ENCODE results near the gene LIPG.

LIPG gene

DNA sequence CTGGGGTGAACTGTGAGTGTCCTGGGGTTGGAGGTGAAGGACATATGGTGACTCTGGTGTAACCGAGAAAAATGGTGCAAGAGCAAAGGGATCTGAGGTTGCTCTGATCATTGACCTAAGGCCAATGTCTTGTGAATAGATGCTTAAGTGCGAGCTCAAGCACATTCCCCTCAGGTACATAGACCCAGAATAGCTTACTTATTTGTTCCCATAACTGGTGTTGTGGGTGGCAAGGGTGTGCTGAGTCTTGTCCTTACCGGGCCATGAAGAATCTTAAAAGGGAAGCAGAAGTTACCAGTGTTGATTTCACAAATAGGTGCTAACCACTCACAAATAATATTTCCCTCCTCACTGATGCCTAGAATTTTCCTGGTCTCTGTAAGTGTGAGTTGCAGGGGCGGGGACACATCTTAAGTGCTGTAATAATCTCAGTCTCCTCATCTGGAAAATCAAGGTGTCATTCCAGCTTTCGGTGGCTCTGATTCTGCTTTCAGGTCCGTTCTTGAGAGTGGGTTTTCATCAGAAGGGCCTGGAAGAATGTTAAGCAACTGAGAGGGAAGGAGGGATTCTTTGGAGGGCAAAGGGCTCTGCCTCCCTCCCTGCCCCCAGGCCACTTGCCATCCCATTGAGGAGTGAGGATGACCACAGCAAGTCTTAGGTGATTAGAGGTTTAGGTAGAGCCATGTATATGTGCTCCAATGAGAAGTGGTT is 54.9 kb downstream of the LIPG start:
- DNase-seq, result no peak

DNA sequence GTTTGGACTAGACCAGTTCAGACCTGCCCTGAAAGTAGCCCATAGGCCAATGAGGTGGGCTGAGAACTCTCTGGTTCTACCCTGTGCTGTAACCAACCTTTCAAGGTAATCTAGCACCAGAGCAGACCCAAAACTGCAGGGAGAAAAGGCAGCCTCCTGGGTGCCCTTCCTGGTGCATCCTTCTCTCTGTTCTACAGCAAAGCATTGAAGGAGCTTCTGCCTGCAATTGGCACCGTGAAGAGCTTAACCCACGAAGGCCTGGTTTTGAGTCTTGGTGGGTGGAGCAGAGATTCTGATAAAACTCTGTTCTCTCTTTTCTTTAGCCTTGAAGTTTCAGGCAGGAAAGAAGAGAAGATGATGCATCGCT is 55.5 kb downstream of the LIPG start:
- no peak for DNase-seq

DNA sequence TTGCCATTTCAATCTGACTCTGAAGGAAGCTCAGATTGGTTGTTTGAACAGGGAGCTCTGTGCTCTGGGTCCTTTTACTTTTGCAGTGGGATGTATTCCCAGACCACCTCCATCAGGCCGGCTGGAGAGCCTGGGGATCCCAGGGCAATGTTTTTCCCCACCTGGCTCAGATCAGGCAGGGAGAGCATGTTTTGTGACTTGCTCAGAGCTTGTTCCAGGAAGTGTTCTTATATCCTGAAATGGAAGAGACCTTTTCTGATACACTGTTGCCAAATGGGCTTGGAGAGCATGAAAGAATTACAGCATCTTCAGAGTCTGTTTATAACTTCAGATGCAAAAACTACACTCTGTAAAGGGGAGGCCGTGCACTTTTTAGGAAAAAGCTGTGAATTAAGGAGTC is 56.0 kb downstream of the LIPG start:
- no peak for DNase-seq

DNA sequence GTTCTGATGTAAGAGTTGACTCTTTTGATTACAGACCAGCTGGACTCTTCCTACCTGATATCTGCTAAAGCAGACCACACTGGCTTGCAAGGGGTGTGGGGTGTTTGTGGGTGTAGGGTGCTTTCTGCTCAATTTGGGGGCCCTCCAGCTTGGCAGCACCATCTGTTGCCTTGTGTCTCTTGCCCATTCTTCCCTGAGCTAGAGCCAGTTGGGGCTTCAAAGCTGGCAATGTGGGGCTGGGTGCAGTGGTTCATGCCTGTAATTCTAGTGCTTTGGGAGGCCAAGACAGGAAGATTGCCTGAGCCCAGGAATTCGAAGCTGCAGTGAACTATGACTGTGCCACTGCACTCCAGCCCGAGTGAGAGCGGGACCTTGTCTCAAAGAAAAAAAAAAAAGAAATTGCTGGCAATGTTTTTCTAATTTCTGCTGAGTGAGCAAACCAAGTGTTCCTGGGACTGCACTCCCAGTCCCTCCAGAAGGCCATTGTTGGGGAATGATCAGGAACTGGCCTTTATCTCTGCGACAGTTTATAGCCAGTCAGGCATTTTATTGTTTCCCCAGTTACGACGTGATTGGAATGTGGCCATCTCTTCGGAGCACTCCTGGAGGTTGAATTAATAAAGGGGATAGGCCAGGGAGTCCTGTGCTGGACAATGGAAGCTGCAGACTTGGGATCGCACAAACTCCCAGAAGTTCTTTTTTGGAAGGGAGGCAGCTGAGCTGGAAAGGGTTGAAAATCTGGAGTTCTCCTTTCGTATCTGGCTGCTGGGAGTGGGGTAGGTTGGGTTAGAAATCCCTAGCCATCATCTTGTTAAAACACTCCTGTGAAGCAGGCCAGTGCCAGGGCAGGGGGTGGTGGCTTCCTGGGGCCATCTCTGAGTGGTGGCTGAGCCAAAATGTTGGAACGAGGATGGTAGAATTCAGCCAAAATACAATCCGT is 57.2 kb downstream of the LIPG start:
- no peak for DNase-seq

DNA sequence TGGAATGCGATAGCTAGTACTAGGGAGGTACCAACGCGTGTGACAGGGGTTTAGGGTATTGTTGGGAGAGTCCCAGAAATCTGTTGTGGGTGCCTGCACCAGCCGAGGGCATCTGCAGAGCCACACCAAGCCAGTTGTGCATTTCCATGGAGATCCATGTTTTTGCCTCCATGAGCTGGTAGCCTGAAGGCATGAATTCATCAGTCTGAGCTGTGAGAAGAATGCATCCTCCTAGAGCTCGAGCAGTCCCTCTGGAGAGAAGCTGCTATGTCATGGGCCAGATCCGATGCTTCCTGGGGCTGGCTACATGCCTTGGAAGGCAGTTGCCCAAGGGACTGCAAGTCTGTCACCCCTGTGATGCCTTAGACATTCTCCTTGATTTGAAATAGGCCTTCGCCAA is 57.9 kb downstream of the LIPG start:
- DNase-seq, result no peak

DNA sequence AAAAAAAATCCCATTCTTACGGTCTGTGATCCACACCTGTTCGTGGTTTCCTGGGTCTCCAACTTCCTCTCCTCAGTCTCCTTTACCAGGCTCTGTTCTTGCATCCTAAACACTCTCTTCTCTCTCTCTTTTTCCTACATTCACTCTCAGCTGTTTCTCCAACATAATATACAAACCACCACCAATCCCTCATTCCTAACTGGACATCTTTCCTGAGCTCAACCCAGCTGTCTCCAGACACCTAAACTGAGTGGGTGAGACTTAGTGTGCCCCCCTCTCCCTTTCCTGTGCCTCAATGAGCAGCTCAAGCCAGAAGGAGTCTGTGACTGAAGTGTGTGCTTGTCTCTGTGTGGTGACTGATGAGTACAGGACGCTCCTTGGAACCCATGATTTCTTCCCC is 59.4 kb downstream of the LIPG start:
- no peak for DNase-seq

DNA sequence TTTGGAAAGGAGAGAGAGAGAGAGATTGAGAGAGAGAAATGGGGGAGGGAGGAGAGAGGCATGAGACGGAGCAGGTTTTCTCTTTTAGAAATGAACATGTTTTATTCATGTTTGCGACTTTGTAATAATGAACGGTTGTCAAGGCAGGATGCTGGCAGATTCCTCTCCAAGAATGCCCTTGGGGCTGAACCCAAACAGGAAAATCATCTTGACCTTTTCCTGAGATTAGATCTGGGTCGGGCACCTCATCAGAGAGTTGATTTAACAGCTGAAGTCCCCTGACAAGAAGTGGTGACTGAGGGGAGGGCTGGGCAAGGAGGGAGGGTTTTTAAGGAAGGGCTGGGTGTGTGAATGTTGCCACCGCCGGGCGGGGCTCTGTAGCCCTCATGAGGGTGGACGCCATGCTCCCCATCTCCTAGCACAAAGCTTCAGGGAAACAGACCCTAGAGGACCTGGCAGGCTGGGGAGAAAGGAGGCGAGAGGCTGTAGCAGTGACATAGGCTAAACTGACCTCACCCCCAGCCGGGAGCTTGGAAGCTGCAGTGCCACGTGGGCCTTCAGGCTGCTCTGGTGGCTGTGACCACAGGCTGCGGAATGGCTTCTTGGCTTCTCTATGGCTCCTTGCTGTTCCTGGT is 60.0 kb downstream of the LIPG start:
- DNase-seq, result no peak

DNA sequence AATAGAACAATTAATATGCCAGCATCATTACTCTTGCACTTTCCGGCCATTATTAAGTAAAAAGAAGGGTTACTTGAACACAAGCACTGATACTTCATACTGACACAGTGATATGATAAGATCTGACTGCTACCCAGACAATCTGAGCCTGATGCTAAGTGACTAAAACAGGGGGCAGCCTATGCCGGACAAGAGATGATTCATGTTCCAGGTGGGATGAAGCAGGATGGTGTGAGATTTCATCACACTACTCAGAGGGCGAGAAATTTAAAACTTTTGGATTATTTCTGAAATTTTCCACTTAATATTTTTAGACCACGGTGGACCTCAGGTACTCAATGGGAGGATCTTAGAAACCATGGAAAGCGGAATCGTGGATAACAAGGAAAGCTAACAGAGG is 61.7 kb downstream of the LIPG start:
- no peak for DNase-seq

DNA sequence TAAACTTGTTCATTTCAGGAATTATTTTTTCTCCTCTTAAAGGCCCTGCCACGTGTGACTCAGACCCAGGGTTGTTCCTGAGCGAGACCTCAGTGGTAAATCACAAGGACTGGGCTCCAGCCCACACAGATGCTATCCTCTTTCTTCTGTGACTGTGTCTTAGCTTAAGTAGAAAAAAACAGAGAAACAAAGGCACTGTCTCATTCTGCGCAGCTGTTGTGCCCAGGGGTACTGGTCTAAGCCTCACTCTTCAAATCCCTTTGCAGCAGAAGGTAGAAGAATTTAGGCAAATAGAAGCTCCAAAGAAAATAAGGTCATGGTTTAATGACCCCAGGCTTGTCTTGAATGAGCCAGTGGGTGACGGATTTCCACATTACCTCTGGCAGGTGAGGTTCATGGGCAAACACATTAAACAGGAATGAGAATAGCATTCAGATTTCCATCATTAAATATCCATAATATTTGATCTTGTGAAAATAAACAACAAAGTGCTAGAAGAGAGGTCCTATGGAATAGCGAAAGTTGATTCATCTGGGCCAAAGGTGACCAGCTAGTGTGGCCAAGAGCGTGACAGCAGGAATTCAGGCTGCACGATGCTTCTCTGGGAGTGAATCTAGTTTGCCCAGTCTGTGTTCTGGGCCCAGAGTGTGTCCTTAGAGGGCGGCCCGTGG is 63.3 kb downstream of the LIPG start:
- no peak for DNase-seq

DNA sequence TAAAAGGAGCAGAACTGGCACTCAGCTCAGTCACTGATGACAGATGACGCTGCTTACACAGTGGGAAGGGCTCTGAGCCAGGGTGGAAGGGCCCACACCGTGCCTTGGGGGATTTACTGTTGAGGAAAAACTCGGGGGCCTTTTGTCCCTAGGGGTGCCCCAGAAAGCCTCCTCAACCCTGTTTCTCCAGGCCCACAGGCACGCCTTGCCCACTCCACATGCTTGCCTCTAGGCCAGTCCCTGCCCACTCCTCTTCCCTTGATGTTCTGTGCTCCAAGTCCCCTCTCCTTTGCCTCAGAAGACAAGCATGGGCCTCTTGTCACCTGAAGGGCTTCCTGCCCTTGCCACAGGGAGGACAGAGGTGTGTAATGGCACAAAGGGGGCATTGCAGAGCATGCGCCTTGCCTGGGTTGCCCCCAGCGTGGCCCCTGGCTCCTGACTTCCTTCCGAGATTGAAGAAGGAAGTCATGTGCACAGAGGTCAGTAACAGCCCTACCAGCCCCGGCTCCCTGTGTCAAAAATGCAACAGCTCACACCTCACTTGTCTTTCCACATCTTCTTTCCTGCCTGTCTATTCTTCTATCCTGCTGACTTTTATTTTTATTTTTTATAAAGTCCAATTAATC is 65.1 kb downstream of the LIPG start:
- DNase-seq, result no peak

DNA sequence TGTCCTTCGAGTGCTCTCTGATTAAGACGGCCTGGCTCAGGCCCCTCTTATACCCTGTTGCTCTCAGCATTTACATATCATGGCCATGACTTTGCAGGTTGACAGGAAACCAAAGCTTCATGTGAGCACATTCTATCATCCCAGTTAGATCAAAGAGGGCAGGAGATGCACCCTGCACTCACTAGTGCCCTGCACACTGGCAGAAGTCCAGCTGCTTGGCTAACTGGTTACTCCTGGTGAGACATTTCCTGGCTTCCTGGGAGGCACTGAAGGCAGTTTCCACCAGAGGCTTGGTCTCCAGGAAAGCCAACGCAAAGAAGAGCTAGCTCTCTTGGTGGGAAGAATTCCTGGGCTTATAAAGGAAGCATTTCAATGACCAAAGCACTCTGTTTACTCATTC is 66.3 kb downstream of the LIPG start:
- DNase-seq, result no peak

DNA sequence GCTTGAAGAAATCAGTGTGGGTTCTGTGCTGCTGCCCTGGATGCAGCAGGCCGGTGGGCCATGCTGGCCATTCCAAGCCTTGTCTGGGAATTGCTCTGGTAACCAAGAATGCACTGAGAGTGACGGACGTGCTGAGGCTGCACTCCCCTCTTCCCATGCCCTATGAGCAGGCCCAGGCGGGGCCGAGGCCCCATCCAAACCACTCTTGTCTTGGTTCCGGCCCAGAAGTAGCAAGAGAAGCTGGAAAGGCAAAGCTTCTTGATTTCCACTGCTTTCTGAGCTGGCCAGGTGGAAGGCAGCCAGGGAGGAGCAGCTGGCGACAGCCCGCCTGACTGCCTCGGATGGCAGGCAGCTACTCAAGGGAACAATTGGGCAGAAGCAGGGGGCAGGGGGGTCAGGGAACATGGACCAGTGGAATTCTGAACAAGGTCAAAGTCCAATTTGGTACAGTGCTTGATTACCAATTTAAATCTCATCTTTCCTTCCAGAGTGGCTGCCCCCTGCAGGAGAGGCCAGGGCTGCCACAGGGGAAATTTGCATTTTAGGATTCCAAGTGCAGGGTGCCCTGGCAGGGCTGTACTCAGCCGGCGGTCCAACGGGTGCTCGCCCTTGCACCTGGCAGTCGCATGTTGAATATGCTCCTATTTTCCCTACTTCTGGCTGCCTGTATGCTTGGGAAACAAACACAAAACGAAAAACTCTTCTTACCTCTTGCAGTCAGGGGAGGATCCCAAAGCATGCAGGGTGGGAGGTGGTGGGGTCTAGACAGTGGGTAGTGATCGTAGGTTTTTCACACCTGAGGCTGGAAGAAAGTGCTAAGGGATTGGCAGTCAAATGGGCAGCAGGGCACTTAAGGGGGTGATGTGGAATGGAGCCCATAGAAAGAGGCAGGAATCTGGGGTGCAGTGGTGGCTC is 67.3 kb downstream of the LIPG start:
- peak; percentile 36 for DNase-seq

DNA sequence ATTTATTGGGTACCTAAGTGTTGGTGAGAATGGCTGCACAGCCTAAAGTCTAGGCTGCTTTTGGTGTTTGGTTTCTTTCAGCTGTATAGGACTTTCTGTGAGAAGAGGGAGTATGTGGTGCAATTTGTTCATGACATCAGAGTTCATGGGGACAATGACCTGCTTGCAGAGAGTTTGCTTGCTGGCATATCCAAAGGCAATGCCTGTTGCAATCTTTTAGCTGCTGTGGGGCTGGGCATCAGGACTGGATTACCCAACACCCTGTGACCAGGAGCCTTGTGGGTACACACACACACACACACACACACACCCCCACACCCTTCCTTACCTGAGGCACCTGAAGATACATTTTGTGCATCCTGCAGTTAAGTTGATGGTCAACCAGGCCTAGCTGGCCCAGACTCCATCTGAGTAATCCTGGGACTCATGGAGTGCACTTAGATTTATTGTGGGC is 68.4 kb downstream of the LIPG start:
- DNase-seq, result no peak

DNA sequence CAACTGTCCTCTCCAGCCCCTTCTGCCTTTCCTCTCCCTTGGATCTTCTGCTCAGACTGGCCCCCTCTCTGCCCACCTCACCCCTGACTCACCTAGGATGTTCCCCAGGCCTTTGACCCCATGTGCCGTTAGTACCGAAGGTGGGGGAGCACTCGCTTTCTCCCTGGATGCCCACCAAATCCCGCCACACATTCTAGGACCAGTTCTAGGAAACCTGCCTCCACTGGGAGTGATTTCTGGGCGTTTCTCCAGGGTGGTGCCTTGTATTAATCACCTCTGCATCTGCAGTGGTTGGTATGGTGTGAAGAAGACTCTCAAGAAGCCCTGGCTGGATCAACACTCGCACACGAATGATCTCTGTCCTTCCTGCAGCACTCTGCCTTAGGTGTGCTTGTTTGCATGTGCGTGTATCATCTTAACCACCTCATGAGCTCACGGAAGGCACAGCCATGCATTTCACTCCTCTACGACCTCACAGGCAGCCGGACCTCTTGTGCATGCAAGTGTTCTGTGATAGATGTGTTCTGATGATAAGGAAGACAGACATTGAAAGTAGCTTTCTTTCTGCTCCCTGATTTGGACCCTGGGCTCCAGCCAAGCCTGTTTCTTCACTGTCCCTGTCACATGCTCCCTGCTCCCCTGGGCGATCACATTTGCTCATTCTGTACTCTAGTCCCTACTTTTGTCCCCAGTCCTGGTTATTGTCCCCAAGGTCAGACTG is 69.4 kb downstream of the LIPG start:
- DNase-seq, result no peak

DNA sequence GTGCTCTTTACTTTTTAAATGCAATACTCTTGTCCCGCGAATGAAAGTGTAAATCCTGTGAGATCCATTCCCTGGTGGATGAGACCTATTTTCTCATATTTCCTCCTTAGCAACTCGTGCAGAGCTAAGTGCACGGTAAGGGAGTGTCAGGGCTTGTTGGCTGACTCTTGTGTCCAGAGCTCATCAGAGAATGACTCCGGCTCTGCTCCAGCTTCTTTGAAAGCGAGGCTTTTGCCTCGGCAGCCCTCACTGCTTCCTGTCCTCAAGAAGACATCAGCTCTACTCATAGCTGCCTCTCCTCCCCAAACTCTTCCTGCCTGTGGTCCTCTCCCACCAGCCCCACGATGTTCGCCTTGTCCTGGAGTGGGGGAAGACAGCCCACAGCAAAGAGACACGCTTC is 70.7 kb downstream of the LIPG start:
- no peak for DNase-seq

DNA sequence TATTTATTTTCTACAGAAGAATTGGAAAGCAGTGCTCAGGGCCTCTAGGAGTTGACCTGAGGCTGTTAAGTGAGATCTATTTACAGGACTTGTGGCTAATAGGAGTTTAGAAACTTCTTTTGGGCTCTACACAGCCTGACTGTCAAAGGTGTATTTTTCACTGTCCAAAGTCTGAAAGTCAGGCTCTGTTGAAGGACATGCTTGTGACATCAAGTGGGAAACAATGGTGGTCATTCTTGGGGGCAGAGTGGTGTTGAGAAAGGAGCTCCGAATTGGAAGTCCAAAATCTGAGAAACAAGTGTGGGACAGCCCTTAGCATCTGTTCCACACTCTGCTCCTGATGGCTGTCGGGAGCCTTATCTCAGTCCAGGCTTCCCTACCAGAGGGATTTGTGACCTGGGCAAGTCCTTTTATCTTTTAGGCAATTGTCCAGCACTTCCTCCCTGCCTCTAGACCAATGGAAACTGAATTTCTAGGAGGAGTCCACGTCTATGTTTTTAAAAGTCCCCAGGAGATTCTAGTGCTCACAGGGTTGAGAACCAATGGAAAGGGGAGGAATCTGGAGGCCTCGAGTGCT is 76.4 kb downstream of the LIPG start:
- DNase-seq, result no peak

DNA sequence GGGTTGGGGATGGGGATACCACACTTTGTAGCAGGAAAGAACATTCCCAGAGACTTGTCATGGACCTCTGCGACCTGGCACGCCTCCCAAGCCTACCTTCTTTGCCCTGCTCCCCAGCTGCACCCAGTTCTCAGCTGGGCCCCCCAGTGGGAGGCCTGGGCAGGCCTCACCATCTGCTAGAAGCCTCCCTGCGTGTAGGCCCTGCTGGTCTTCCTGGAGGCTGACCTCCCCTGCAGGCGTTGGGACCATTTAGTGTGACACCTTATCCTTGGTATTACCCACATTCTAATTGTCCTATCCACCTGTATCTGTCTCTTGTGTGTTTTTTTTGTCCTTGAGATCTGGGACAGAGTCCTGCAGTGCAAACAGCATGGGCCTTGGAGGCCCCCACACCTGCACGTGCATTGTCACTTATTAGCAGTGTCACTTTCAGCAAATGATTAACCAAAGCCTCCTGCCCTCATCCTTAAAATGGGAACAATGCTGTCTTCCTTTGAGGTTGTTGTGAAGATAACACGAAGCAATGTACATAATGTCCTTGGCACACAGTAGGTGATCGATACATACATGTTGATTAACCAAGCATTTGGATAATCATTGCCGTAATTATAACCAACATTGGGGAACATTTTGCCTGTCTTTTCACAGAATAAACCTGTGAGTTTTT is 77.2 kb downstream of the LIPG start:
- no peak for DNase-seq

DNA sequence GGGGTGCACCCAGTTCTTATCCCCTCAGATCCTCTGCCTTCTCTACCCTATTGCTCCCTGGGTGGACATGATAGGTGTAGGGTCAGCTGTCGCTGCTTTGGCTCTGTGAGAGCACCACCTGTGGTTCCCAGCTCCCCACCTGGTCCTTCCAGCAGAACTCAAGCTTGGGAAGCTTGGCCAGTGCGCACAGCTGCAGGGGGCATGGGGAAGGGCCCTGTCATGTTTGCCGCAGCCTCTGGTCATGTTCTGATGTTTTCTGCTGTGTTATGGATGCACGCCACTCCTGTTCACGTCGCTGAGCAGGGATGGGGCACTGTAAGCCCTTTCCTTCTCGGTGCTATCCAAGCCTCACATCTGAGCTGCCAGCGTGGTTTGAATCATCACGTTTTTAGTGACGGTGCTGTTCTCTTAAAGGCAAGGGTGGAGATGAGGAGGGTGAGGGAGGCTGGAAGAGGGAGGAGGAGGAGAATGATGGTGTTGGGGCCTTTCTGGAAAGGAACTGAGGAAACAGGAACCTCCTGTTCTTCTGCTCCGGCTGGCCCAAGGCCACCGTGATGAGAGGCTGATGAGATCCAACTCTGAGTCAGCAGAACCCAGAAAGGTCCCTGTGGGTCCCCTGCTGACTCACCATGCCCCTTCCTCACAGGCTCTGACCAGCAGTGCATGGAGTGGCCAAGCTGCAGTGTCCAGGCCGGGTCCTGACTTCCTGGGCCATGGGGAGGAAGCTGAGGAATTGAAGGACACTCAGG is 78.0 kb downstream of the LIPG start:
- DNase-seq, result no peak

DNA sequence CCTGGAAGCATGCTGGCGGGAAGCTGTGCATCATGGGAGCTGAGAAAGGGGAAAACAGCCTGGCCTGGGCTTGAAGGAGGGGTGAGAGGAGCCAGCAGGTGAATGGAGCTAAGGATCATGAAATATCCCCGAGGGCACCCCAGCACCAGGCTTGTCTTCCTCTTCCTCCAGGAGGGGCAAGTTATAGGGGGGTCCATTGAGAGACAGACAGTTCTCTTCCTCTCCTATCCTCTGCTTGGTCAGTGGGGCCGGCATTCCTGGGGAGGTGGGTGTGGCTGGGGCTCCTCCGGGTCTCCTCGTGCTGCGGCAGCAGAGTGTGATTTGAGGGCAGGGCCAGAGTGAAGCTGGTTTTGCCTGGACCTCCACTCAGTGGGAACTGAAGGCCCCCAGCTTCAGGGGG is 78.9 kb downstream of the LIPG start:
- DNase-seq, result no peak
